ENCODE results near the gene DYNC2I2.
"Not testable (repeated sequence)": the region's sequence is repeated elsewhere in the genome, so short reads cannot be mapped to it uniquely, and the experiment has no call there.

Gene DYNC2I2

GRCh38 chr9:128685636-128686489 is 29.2 kb upstream of the DYNC2I2 start:
- peak; percentile 69 for DNase-seq

GRCh38 chr9:128684325-128685199 is 27.9 kb upstream of the DYNC2I2 start:
- peak; percentile 76 for DNase-seq

- DNase-seq: no peak
Observed at GRCh38 chr9:128684065-128684324, 27.3 kb upstream of the DYNC2I2 start.

- DNase-seq: peak; percentile 34
Observed at GRCh38 chr9:128683340-128684064, 26.9 kb upstream of the DYNC2I2 start.

GRCh38 chr9:128677794-128678193 is 21.1 kb upstream of the DYNC2I2 start:
- no peak for DNase-seq

GRCh38 chr9:128675382-128675781 is 18.7 kb upstream of the DYNC2I2 start:
- no peak for DNase-seq

GRCh38 chr9:128669786-128670185 is 13.1 kb upstream of the DYNC2I2 start:
- no peak for DNase-seq

GRCh38 chr9:128666481-128666941 is 9.9 kb upstream of the DYNC2I2 start:
- not testable (repeated sequence) for DNase-seq

- no peak for DNase-seq
Observed at GRCh38 chr9:128657796-128658195, 1.1 kb upstream of the DYNC2I2 start.

GRCh38 chr9:128657344-128657704 is 677 bp upstream of the DYNC2I2 start:
- no peak for DNase-seq

GRCh38 chr9:128654481-128654880 is 2.2 kb downstream of the DYNC2I2 start:
- DNase-seq: no peak

GRCh38 chr9:128653908-128654307 is 2.7 kb downstream of the DYNC2I2 start:
- DNase-seq: no peak

- DNase-seq: no peak
Observed at GRCh38 chr9:128651798-128652197, 4.8 kb downstream of the DYNC2I2 start.

- DNase-seq: peak; percentile 57
Observed at GRCh38 chr9:128648206-128648605, 8.4 kb downstream of the DYNC2I2 start.

- DNase-seq: no peak
Observed at GRCh38 chr9:128643519-128644300, 12.9 kb downstream of the DYNC2I2 start.

GRCh38 chr9:128642675-128643245 is 13.9 kb downstream of the DYNC2I2 start:
- DNase-seq: no peak

GRCh38 chr9:128640603-128641002 is 16.0 kb downstream of the DYNC2I2 start:
- no peak for DNase-seq

GRCh38 chr9:128638580-128638979 is 18.1 kb downstream of the DYNC2I2 start:
- no peak for DNase-seq

GRCh38 chr9:128637656-128638055 is 19.0 kb downstream of the DYNC2I2 start:
- no peak for DNase-seq

- no peak for DNase-seq
Observed at GRCh38 chr9:128636556-128637530, 19.8 kb downstream of the DYNC2I2 start.

GRCh38 chr9:128636024-128636390 is 20.6 kb downstream of the DYNC2I2 start:
- DNase-seq: no peak
